Measurements from ENCODE around the gene CLK2. TPM values are rescaled to one million over a fixed set of nuclear protein-coding genes. Genes with fewer than 3 reads are reported as not detected.
A peak's percentile ranks its signal among the peaks of the same experiment; 100 is the strongest.

The CLK2 gene
- total and polyA plus RNA-seq, 2 of the 13 experiments (the other 11 are each of a cell fraction or from before 2014, with no cell fraction given), result 20.1 to 73.5 TPM

DNA sequence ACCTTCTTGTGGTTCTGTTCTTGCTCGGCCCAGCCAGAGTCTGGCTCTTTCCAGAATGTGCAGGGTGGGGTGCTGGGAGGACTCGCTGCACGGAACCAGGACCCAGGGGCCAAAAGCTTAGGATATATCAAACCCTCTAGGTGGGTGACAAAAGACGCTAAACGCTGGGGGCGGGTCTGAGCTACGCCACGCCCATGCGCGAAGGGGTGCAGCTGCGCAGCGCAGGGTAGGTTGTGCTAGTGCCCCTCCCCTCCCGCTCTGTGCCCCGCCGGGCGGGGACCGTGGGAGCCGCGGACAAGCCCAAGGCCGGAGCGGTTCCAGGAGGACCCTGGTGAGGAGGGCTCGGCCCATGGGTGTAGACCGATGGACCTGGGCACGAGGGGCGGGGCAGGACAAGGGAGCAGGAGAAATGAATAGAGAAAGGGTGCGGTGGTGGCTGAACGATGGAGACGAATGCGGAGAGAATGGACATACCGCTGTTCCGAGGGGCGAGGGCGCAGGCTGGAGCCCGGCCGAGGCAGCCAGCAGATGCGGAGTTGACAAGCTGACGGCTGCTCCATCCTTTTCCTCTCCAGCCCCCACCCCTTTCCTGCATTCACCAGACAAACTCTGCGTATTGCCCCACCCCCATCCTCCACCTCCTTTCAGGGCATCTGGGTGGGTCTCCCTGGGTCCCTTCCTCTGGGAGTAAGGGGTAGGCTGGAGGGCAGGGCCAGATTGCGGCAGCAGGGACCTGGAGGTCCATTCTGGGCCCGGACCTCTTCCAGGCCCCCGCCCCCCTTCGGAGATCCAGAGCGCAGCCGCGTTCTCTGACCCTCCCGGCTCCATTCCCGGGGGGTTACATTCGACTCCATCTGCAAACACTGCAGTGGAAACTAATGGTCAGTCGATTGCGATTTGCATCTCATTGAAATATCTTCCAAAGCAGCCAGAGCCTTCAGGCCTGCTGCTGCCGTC, 47.6 kb upstream of the CLK2 start, which contains the start of gene RUSC1 (continued):
- TF ChIP-seq, protein P1, sequence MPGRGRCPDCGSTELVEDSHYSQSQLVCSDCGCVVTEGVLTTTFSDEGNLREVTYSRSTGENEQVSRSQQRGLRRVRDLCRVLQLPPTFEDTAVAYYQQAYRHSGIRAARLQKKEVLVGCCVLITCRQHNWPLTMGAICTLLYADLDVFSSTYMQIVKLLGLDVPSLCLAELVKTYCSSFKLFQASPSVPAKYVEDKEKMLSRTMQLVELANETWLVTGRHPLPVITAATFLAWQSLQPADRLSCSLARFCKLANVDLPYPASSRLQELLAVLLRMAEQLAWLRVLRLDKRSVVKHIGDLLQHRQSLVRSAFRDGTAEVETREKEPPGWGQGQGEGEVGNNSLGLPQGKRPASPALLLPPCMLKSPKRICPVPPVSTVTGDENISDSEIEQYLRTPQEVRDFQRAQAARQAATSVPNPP (CRISPR knock-in tag; IDR thresholded peaks at IDR 0.05), result peak; percentile 75; the same call in 1 of the 2 replicates
- TF ChIP-seq TAF15 (IDR thresholded peaks at IDR 0.05; ENCODE audit: low read depth, low read length, poor library complexity, severe bottlenecking) (peak; percentile 85), ZBTB38 (CRISPR knock-in tag; IDR thresholded peaks at IDR 0.05) (peak; percentile 82; the same call in 1 of the 2 replicates), SCMH1 (CRISPR knock-in tag; IDR thresholded peaks at IDR 0.05; ENCODE audit: borderline replicate concordance) (no peak), NFIC (IDR thresholded peaks at IDR 0.05; ENCODE audit: low read length) (no peak), HOXA5 (CRISPR knock-in tag; IDR thresholded peaks at IDR 0.05) (no peak), PRMT3 (CRISPR knock-in tag; IDR thresholded peaks at IDR 0.05; ENCODE audit: borderline replicate concordance, low read depth) (0 out of 2 replicates have a peak, but pooled peaks have one; percentile 23), ZNF768 (CRISPR knock-in tag; IDR thresholded peaks at IDR 0.05) (0 out of 2 replicates have a peak, but pooled peaks have one; percentile 16), MYC (CRISPR knock-in tag; IDR thresholded peaks at IDR 0.05; ENCODE audit: borderline replicate concordance) (0 out of 2 replicates have a peak, but pooled peaks have one; percentile 18), HOXA3 (CRISPR knock-in tag; IDR thresholded peaks at IDR 0.05) (peak; percentile 61; the same call in 1 of the 2 replicates), NONO (IDR thresholded peaks at IDR 0.05) (no peak), NONO (CRISPR knock-in tag; conservative IDR thresholded peaks at IDR 0.05) (peak; percentile 48; the same call in 1 of the 2 replicates), MBD4 (IDR thresholded peaks at IDR 0.05; ENCODE audit: borderline replicate concordance, low read length) (0 out of 2 replicates have a peak, but pooled peaks have one; percentile 52), TARDBP (CRISPR knock-in tag; IDR thresholded peaks at IDR 0.05) (peak; percentile 57)
- TF ChIP-seq, protein P2, sequence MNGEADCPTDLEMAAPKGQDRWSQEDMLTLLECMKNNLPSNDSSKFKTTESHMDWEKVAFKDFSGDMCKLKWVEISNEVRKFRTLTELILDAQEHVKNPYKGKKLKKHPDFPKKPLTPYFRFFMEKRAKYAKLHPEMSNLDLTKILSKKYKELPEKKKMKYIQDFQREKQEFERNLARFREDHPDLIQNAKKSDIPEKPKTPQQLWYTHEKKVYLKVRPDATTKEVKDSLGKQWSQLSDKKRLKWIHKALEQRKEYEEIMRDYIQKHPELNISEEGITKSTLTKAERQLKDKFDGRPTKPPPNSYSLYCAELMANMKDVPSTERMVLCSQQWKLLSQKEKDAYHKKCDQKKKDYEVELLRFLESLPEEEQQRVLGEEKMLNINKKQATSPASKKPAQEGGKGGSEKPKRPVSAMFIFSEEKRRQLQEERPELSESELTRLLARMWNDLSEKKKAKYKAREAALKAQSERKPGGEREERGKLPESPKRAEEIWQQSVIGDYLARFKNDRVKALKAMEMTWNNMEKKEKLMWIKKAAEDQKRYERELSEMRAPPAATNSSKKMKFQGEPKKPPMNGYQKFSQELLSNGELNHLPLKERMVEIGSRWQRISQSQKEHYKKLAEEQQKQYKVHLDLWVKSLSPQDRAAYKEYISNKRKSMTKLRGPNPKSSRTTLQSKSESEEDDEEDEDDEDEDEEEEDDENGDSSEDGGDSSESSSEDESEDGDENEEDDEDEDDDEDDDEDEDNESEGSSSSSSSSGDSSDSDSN (CRISPR knock-in tag; IDR thresholded peaks at IDR 0.05), result peak; percentile 17; the same call in 1 of the 2 replicates
- TF ChIP-seq, protein P3, sequence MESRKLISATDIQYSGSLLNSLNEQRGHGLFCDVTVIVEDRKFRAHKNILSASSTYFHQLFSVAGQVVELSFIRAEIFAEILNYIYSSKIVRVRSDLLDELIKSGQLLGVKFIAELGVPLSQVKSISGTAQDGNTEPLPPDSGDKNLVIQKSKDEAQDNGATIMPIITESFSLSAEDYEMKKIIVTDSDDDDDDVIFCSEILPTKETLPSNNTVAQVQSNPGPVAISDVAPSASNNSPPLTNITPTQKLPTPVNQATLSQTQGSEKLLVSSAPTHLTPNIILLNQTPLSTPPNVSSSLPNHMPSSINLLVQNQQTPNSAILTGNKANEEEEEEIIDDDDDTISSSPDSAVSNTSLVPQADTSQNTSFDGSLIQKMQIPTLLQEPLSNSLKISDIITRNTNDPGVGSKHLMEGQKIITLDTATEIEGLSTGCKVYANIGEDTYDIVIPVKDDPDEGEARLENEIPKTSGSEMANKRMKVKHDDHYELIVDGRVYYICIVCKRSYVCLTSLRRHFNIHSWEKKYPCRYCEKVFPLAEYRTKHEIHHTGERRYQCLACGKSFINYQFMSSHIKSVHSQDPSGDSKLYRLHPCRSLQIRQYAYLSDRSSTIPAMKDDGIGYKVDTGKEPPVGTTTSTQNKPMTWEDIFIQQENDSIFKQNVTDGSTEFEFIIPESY (CRISPR knock-in tag; IDR thresholded peaks at IDR 0.05), result 0 out of 2 replicates have a peak, but pooled peaks have one; percentile 18
- TF ChIP-seq, protein P4, sequence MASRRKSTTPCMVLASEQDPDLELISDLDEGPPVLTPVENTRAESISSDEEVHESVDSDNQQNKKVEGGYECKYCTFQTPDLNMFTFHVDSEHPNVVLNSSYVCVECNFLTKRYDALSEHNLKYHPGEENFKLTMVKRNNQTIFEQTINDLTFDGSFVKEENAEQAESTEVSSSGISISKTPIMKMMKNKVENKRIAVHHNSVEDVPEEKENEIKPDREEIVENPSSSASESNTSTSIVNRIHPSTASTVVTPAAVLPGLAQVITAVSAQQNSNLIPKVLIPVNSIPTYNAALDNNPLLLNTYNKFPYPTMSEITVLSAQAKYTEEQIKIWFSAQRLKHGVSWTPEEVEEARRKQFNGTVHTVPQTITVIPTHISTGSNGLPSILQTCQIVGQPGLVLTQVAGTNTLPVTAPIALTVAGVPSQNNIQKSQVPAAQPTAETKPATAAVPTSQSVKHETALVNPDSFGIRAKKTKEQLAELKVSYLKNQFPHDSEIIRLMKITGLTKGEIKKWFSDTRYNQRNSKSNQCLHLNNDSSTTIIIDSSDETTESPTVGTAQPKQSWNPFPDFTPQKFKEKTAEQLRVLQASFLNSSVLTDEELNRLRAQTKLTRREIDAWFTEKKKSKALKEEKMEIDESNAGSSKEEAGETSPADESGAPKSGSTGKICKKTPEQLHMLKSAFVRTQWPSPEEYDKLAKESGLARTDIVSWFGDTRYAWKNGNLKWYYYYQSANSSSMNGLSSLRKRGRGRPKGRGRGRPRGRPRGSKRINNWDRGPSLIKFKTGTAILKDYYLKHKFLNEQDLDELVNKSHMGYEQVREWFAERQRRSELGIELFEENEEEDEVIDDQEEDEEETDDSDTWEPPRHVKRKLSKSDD (CRISPR knock-in tag; IDR thresholded peaks at IDR 0.05; ENCODE audit: low read depth), result peak; percentile 64

Data from HepG2 (cell line).